Hematopoietic multipotent progenitor cell treated with erythropoietin and hydrocortisone succinate and interleukin-3 and kit ligand, for 15 days (in vitro differentiated cells): Measurements from ENCODE around the gene ZNF429.

ENCODE experiments used
- DNase-seq: peaks from one replicate; pipeline ENCODE4 v3.0.0-alpha.2; 2015; ENCODE audit warnings: low spot score

The ZNF429 gene

DNA sequence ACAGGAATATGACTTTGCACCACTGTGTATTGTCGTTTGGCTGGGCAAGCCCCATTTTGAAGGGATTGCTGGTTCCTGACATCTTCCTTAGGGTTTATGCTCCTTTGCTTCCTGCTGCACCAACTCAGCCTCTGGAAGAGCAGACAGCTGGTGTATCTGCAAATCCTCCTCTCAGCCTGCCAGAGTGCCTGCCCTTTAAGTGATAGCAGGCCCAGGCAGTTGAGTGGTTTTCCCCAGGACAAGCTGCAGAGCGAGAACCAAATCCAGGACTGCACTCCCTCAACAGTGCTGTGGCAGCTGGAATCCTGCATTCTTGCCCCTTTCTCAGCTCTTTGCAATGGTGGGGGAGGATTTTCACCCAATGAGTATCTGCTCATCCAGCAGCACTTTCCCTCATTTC is 85.5 kb downstream of the ZNF429 start:
- DNase-seq = no peak

DNA sequence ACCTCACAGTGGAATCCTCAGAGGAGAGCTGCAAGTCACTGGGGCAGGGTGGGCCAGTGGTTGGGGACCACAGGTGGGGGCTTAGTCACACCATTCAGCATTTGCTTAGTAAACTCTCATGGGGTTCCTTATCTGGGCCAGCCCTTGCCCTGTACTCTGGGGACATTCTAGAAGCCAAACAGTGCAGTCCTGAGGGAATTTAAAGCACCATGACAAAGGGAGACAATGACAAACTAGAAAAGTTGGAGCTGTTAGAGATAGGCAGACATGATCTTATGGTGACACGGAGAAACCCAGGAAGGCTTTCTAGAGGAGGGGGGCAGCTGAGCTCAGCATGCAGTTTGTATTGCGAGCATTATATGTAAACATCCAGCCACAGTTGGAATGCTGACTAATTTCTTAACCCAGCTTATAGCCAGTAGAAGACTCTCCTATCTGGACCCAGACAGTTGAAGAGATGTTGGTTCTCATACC is 87.6 kb downstream of the ZNF429 start:
- DNase-seq = peak; percentile 62

DNA sequence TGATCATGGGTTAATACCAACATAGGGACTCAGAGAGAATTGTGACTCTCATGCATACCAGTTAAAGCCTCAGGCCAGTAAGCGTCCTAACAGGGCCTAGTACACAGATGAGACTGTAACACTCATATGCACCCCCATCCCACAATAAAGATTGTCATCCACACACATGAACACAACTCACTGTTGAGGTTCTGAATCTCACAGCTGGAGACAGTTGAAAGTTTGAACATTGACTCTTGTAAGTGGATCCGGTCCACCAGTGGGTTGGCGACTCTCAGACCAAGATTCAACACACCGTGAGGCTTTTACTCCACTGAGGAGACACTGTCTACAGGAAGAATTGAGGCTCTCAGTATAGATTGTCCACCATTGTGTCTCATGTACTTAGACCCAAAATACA is 88.1 kb downstream of the ZNF429 start:
- no peak for DNase-seq

DNA sequence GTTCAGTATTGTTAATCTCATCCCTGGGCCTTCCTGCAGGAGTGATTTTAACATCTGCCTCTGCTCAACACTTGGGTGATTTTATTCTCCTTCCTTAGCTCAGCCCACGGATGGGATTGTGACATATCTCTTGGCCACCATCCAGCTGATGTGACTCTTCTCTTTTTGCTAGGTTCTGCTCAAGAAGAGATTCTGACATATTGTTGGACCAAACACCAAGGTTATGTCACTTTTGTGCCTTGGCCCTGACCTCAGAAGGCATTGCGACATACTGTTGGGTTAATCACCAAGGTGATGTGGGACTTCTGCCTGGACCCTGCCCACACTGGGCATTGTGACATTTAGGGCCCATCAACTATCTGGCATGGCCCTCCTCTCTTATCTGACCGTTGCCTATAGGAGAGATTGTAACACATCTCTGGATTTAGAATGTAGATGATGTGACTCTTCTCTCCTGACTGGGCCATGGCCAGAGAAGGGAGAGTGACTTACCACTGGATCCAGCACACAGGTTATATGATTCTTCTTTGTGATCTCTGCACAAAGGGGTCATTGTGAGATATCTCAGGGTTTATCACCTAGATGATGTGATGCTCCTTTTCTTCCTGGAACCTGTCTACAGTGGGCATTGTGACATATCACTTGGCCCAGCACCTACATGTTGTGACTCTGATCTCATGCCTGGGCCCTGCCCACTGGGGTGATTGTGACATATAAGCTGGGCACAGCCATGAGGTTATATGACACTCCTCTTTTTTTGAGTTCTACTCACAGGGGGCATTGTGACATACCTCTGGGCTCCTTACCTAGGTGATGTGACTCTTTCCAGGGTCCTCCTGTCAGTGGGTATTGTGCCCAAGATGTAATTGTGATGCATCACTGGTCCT is 88.8 kb downstream of the ZNF429 start:
- peak; percentile 93 for DNase-seq

DNA sequence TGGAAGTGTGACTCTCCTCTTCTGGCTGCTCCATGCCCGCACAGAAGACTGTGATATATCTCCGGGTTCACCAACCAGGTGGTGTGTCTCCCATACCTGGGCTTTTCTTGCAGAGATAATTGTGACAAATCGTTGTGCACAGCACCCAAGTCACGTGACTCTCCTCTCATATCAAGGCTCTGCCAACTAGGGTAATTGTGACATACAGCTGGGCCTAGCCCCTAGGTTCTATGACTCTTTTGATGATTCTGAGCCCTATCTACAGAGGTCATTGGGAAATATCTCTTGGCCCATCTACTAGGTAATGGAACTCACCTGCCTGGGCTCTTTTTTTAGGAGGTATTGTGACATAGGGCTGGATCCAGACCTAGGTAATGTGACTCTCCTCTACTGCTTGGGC is 89.8 kb downstream of the ZNF429 start:
- DNase-seq = no peak

DNA sequence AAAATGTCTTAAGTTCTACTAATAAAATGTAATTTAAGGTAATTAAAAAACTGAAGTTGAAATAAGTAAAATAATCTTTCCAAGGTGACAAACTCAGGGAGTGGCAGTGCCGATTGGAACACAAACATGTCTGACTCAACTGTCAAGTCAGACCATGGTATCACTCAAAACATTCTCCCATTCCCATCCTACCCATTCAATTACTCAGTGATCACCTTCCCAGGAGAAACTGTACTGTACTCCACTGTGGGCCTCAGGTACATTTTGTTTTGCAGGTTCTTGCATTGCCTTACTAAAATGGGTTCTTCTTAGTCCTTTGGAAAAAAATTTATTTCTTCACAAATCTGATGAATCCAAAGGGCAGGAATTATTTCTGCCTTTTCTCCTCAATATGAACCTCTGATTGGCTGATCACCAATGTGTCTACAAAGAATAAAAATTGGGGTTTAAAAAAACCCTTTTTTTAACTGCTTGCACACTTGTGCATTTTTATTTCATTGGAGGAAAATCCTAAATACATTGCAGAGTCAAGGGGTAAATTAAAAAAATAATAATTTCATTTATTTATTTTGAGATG is 96.8 kb downstream of the ZNF429 start:
- peak; percentile 75 for DNase-seq

DNA sequence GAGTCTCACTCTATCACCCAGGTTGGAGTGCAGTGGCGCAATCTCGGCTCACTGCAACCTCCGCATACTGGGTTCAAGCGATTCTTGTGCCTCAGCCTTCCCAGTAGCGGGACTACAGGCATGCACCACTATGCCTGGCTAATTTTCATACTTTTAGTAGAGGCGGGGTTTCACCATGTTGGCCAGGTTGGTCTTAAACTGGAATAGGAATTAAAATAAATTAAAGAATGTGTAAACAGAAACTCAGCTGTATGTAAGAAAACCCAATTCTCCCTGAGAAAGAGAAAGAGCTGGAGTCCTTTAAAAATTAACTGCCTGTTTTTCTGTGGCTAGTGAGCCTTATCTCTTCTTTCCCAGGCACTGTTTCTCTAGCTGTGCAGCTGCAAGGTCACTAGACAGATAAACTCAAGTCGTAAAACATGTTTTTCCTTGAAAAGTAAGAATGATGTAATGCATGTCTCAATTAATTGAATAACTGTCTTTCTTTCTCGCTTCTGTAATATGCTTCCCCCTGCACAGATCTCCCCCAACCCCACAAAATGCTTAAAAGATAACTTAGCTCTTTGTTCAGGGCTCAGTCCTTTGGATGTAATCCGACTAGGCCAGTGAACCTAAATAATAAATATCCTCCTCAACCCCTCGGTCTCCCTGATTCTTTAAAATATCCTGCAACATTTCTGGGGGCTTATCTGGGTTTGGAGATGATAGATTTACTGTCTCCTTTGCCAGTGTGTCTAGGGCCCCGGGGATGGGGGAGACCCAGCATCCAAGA is 97.4 kb downstream of the ZNF429 start:
- DNase-seq = peak; percentile 90

DNA sequence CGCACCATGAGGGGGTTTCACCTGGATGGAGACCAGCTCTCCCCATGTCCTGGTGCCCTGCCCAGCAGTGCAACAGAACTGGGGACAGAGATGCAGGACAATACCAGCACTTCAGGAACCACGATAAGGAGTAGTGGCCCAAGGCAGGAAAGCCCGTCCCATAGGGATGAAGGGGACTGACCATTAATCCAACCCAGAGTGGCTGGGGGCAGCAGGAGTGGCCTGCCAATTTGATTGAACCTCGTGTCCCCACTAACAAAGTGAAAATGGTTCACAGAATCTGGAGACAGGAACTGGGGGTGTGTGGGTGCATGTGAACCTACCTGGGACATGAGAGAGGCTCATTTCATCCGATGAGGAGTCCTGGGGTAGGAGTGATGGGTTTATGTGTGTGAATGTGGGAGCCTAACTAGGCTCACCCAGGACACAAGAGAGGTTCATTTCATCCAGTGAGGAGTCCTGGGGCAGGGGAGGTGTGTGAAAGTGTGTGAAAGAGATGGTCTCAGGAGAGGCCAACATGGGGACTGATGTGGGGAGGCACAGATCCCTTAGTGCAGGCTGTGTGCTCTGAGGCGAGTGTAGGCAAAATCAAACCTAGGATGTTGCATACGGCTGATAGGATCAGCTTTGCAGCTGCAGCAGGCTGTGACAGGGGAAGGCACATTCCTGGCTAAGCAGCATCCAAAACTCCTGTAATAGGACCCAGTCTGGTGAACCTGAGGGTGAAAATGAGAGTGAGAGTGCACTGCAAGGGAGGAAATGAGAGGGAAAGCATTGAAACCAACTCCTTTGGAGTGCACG is 98.2 kb downstream of the ZNF429 start:
- DNase-seq = peak; percentile 71

DNA sequence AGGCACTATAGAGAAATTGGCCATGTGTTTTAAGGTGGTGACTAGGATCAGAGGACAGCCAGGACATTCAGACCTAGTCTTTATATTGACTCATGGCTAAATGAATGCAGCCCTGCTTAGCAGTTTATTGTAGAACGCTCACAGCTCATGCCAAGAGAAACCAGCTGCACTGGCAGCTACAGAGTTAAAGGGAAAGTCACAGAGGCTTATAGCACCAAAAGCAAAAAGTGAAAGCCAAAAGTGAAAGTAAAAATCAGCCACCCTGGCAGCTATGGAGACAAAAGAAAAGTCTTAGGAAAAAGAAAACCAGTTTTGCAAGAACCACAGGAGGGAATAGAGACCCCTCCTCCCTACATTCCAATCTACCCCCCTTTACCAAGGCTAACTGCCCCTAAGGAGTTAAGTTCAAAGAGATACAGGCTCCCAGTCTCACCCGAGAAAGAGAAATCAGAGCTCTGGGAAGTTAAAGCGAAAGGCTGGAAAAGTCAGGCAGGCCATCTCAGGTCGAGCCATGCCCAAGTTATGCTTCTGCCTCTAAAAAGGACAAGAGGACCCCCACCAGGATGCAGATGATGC is 99.0 kb downstream of the ZNF429 start:
- peak; percentile 79 for DNase-seq
